Gastroesophageal sphincter (tissue), 4 donors: Measurements from ENCODE around the gene TBL1XR1. TPM values are rescaled to one million over a fixed set of nuclear protein-coding genes. Genes with fewer than 3 reads are reported as not detected.
"Not testable (repeated sequence)": the region's sequence is repeated elsewhere in the genome, so short reads cannot be mapped to it uniquely, and the experiment has no call there.

Source experiments
- ATAC-seq: fragments of 150-250 bp; one replicate; pipeline ENCODE4 v1.9.1; 2016; ENCODE audit warnings: mild to moderate bottlenecking, moderate library complexity
- H3K27ac ChIP-seq, 4 donors: fragments of 200-600 bp; sonication (generic) in 3 of 4; 1 replicate in 3 of 4; 2 replicates in 1 of 4; pipeline ENCODE4 v1.5.1; 2016 to 2019
- H3K27me3 ChIP-seq: fragments of 200-600 bp; sonication (generic); one replicate; pipeline ENCODE4 v1.5.1; 2019
- H3K36me3 ChIP-seq, 2 donors: fragments of 200-600 bp; sonication (generic); one replicate each; pipeline ENCODE4 v1.5.1; 2019; ENCODE audit warnings: control low read depth in 1 of 2
- H3K4me1 ChIP-seq, 3 donors: fragments of 200-600 bp; sonication (generic); 1 replicate in 2 of 3; 2 replicates in 1 of 3; pipeline ENCODE4 v1.5.1; 2016 to 2019; ENCODE audit warnings: control low read depth in 2 of 3
- H3K4me3 ChIP-seq, 2 donors: fragments of 200-600 bp; sonication (generic); one replicate each; pipeline ENCODE4 v1.5.1; 2019; ENCODE audit warnings: mild to moderate bottlenecking in 1 of 2, moderate library complexity in 1 of 2
- H3K9me3 ChIP-seq, 3 donors: fragments of 200-600 bp; sonication (generic); one replicate each; pipeline ENCODE4 v1.5.1; 2017 to 2019; ENCODE audit warnings: control low read depth in 2 of 3
- EP300 ChIP-seq: sonication (generic); formaldehyde crosslinking; IDR thresholded peaks from one replicate; pipeline ENCODE4 v1.6.1; 2017; ENCODE audit warnings: antibody characterized with exemption, mild to moderate bottlenecking
- POLR2A ChIP-seq, 2 donors: fragments of 450-650 bp; IDR thresholded peaks; one replicate each; pipeline ENCODE4 v1.6.1; 2017; ENCODE audit warnings: antibody characterized with exemption in 2 of 2, mild to moderate bottlenecking in 2 of 2, moderate library complexity in 1 of 2
- POLR2AphosphoS5 ChIP-seq: sonication (generic); formaldehyde crosslinking; IDR thresholded peaks from one replicate; pipeline ENCODE4 v1.6.1; 2017; ENCODE audit warnings: antibody characterized with exemption
- whole genome bisulfite sequencing, 2 donors: methylation state at CpG; one replicate each; pipeline ENCODE4 v1.1.5; 2018; ENCODE audit warnings: low coverage in 1 of 2; 5-methylcytosine and 5-hydroxymethylcytosine counted together
- total RNA-seq, 4 donors: library from RNA; depleted of rRNA; stranded (reverse); fragments of >200 nt; gene quantifications; one replicate each; pipeline ENCODE4 v1.1.0, GENCODE V29; 2016
- TF ChIP-seq, protein P1 (sequence below), 4 experiments: fragments of 200-600 bp in 2 of 4; fragments of 450-650 bp in 2 of 4; sonication (generic) in 1 of 4; IDR thresholded peaks; one replicate each; pipeline ENCODE4 v1.5.1; 2017 to 2019; ENCODE audit warnings: antibody characterized with exemption in 4 of 4, mild to moderate bottlenecking in 2 of 4, moderate library complexity in 2 of 4

Gene TBL1XR1
- total RNA-seq, 4 donors from 2014 or later: 91.1 to 126 (median 97.4) TPM

DNA sequence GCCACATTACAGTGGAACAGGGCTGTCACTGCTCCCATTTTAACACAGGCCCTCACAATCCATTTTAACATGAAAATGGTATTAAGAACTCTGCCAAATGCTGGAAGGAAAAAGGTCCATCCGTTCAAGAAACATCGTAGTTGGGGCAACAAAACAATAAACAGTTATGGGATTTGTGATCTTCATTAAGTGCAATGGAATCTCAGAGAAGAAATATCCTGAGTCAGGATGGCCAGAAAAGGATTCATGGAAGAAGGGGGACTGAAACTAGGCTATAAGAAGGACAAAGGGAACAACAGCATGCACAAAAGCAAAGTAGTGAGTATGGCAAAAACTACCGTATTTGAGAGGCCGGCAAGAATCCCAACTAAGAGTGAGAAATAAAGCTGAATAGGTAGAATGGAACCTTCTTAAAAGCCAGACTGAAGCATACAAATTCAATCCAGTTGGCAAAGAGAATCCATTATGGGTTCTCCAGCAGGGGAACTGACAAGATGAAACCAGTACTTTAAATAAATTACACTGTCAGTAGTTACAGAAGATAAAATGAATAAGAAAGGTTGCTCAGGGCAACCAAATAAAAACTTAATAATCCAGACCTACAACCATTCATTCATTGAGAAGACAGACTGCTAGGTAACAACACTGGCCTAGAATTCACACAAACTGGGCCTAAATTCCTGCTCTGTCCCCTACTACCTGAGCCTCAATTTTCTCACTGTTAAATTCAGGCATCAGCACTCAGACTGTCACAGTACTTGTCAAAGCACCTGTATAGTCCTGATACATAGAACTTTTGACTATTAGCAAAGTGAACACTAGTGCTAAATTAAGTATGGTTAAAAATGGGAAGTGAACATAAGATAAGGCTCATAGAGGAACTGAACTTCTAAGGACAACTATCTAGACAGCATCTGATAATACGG is 6.3 kb downstream of the TBL1XR1 start:
- ATAC-seq: no peak
- Histone ChIP-seq H3K4me1 (peaks cover 0 to 78% (median 13%) of the 10 kb centered on the region in 3 donors), H3K27me3 (no peaks in the 10 kb centered on the region), H3K36me3 (no peaks in the 10 kb centered on the region), H3K4me3 (no peak overlapping the region), H3K9me3 (no peaks in the 10 kb centered on the region), H3K27ac (peak overlapping the region; percentile 29 to 72 (median 57))
- TF ChIP-seq POLR2AphosphoS5 (no peak), POLR2A (IDR thresholded peaks at IDR 0.05) (no peak), EP300 (no peak)
- TF ChIP-seq, protein P1, sequence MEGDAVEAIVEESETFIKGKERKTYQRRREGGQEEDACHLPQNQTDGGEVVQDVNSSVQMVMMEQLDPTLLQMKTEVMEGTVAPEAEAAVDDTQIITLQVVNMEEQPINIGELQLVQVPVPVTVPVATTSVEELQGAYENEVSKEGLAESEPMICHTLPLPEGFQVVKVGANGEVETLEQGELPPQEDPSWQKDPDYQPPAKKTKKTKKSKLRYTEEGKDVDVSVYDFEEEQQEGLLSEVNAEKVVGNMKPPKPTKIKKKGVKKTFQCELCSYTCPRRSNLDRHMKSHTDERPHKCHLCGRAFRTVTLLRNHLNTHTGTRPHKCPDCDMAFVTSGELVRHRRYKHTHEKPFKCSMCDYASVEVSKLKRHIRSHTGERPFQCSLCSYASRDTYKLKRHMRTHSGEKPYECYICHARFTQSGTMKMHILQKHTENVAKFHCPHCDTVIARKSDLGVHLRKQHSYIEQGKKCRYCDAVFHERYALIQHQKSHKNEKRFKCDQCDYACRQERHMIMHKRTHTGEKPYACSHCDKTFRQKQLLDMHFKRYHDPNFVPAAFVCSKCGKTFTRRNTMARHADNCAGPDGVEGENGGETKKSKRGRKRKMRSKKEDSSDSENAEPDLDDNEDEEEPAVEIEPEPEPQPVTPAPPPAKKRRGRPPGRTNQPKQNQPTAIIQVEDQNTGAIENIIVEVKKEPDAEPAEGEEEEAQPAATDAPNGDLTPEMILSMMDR (IDR thresholded peaks at IDR 0.05): no peak
- WGBS, 2 donors: 20 to 25% methylated on average over 5 of the region's 5 CpGs

DNA sequence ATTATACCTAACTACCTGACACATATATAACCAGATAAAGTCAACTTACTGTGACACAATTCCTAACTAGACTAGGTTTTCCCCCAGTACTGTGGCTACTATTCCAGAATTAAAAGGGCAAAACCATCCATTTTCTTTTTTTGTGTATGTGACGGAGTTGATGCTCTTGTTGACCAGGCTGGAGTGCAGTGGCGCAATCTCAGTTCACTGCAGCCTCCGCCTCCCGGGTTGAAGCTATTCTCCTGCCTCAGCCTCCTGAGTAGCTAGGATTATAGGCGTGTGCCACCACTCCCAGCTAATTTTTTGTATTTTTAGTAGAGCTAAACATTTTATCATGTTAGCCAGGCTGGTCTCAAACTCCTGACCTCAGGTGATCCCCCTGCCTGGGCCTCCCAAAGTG is 7.1 kb downstream of the TBL1XR1 start:
- ATAC-seq, H3K9me3 ChIP-seq, H3K4me3 ChIP-seq, H3K36me3 ChIP-seq, H3K27me3 ChIP-seq: not testable (repeated sequence)
- peak overlapping the region in 3 of 4 donors; percentile 29 to 72 (median 71) for H3K27ac ChIP-seq
- peaks cover 0 to 81% (median 18%) of the 10 kb centered on the region in 3 donors for H3K4me1 ChIP-seq
- 80 to 95% methylated on average over 2 to 5 of the region's 5 CpGs for WGBS, 2 donors

DNA sequence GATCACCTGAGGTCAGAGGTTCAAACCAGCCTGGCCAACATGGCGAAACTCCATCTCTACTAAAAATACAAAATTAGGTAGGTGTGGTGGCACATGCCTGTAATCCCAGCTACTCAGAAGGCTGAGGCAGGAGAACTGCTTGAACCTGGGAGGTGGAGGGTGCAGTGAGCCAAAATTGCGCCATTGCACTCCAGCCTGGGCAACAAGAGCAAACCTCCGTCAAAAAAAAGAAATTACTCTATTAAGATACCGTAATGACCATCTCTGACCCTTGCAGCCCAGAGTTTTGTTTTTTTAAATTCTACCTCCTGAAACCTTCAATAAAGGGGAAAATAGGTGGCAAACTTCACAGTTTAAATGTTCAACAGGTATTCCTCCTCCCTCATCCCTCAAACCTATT is 9.0 kb downstream of the TBL1XR1 start:
- Histone ChIP-seq H3K4me1 (peaks cover 0 to 81% (median 18%) of the 10 kb centered on the region in 3 donors), H3K27ac (peak overlapping the region in 2 of 4 donors; percentile 17 to 32)
- not testable (repeated sequence) for H3K9me3 ChIP-seq, H3K27me3 ChIP-seq, H3K4me3 ChIP-seq, ATAC-seq, H3K36me3 ChIP-seq
- WGBS, 2 donors: 64 to 86% methylated on average over 1 to 3 of the region's 4 CpGs

DNA sequence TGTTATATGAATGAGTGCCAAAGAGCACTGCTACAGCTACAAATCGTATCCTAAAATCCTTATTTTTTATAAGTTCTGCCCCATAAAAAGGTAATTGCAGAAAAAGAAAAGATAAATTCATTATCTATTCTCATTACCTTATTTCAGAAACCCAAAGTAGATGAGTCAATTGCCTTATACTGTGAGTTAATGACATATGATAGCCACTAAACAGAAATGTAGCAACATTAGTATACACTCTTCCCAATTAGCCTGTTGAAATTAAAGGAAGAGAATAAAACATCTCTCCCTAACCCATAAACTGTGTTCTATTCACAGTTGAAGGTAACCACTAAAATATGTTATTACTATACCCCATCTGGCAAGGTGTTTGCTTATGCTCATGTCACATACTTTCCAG is 11.0 kb downstream of the TBL1XR1 start:
- 33 to 44% methylated on average over 1 of the region's 1 CpG for WGBS, 2 donors
- ATAC-seq: no peak
- Histone ChIP-seq H3K4me3 (no peak overlapping the region), H3K9me3 (no peaks in the 10 kb centered on the region), H3K27ac (peak overlapping the region in 1 of 4 donors; percentile 2), H3K4me1 (peaks cover 0 to 83% (median 18%) of the 10 kb centered on the region in 3 donors), H3K36me3 (no peaks in the 10 kb centered on the region), H3K27me3 (no peaks in the 10 kb centered on the region)
- TF ChIP-seq EP300: no peak
- TF ChIP-seq, protein P1 (IDR thresholded peaks at IDR 0.05): no peak
- no peak for TF ChIP-seq POLR2AphosphoS5
- TF ChIP-seq POLR2A (IDR thresholded peaks at IDR 0.05): no peak

DNA sequence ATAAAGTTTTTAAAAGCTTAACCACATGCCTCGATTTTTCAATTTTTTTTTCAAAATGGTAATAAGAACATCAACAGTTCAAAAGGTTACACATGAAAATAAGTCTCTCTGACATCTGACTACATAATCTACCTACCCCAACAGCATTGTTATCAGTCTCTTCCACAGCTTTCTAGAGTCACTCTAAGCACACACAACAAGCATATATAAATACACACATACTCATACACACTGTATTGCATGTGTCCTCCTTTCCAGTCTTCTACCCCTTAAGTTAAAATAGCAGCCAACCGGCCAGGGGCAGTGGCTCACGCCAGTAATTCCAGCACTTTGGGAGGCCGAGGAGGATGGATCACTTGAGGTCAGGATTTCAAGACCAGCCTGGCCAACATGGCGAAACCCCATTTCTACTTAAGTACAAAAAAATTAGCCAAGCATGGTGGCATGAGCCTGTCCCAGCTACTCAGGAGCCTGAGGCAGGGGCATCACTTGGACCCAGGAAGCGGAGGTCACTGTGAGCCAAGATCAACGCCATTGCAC is 12.2 kb downstream of the TBL1XR1 start:
- ATAC-seq: no peak
- Histone ChIP-seq H3K9me3 (no peaks in the 10 kb centered on the region), H3K27ac (no peak overlapping the region), H3K27me3 (no peaks in the 10 kb centered on the region), H3K4me1 (peaks cover 0 to 79% (median 10%) of the 10 kb centered on the region in 3 donors), H3K4me3 (no peak overlapping the region), H3K36me3 (no peaks in the 10 kb centered on the region)
- 71 to 93% methylated on average over 3 to 4 of the region's 7 CpGs for WGBS, 2 donors
- TF ChIP-seq POLR2AphosphoS5: no peak
- no peak for TF ChIP-seq POLR2A (IDR thresholded peaks at IDR 0.05)
- TF ChIP-seq, protein P1 (IDR thresholded peaks at IDR 0.05): no peak
- no peak for TF ChIP-seq EP300

DNA sequence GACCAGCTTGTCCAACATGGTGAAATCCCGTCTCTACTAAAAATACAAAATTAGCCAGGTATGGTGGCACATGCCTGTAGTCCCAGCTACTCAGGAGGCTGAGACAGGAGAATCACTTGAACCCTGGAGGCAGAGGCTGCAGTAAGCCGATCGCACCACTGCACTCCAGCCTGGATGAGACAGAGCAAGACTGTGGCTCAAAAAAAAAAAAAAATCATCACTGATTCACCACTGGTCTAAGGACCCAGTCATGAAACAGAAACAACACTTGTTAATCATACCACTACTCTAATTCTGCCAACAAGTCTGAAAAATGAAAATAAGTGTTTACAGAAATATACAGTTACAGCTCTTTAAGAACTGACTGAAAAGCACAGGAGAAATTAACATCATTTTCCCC is 12.7 kb downstream of the TBL1XR1 start:
- not testable (repeated sequence) for H3K27me3 ChIP-seq, H3K9me3 ChIP-seq, H3K4me3 ChIP-seq, H3K27ac ChIP-seq, H3K36me3 ChIP-seq, ATAC-seq
- WGBS, 2 donors: 83 to 86% methylated on average over 1 to 2 of the region's 3 CpGs
- peaks cover 0 to 82% (median 9%) of the 10 kb centered on the region in 3 donors for H3K4me1 ChIP-seq
